HEK293 (cell line): ENCODE data around the gene C3.

Source experiments
- BCL11B ChIP-seq: fragments of 450-650 bp; formaldehyde crosslinking; IDR thresholded peaks from 2 replicates; pipeline ENCODE4 v1.5.1; 2016; ENCODE audit warnings: low read depth, missing biosample characterization, missing genetic modification characterization
- GLIS1 ChIP-seq: fragments of 450-650 bp; formaldehyde crosslinking; IDR thresholded peaks from 2 replicates; pipeline ENCODE4 v1.5.1; 2016; ENCODE audit warnings: missing biosample characterization, missing genetic modification characterization
- KLF10 ChIP-seq: fragments of 450-650 bp; IDR thresholded peaks from 2 replicates; pipeline ENCODE4 v1.5.1; 2018; ENCODE audit warnings: missing biosample characterization, mild to moderate bottlenecking, missing genetic modification characterization
- PATZ1 ChIP-seq: fragments of 450-650 bp; formaldehyde crosslinking; IDR thresholded peaks from 2 replicates; pipeline ENCODE4 v1.5.1; 2016; ENCODE audit warnings: missing biosample characterization, missing genetic modification characterization
- REPIN1 ChIP-seq: fragments of 450-650 bp; formaldehyde crosslinking; IDR thresholded peaks from 2 replicates; pipeline ENCODE4 v1.5.1; 2017; ENCODE audit warnings: missing biosample characterization, missing genetic modification characterization, low read depth
- SP2 ChIP-seq: fragments of 450-650 bp; formaldehyde crosslinking; IDR thresholded peaks from 2 replicates; pipeline ENCODE4 v1.5.1; 2016; ENCODE audit warnings: missing biosample characterization, missing genetic modification characterization
- SP3 ChIP-seq: fragments of 450-650 bp; formaldehyde crosslinking; IDR thresholded peaks from 2 replicates; pipeline ENCODE4 v1.5.1; 2016; ENCODE audit warnings: missing biosample characterization, missing genetic modification characterization
- SP7 ChIP-seq: fragments of 450-650 bp; formaldehyde crosslinking; IDR thresholded peaks from 2 replicates; pipeline ENCODE4 v1.5.1; 2016; ENCODE audit warnings: missing biosample characterization, missing genetic modification characterization
- TCF7L2 ChIP-seq: IDR thresholded peaks from 2 replicates; pipeline ENCODE4 v1.6.1; 2011; ENCODE audit warnings: low read depth, mild to moderate bottlenecking, inconsistent platforms, low read length, moderate library complexity, borderline replicate concordance
- ZBTB1 ChIP-seq: fragments of 450-650 bp; formaldehyde crosslinking; IDR thresholded peaks from 2 replicates; pipeline ENCODE4 v1.5.1; 2016; ENCODE audit warnings: missing biosample characterization, missing genetic modification characterization
- ZBTB17 ChIP-seq: fragments of 450-650 bp; formaldehyde crosslinking; IDR thresholded peaks from 2 replicates; pipeline ENCODE4 v1.5.1; 2016; ENCODE audit warnings: missing biosample characterization, missing genetic modification characterization
- ZBTB44 ChIP-seq: fragments of 450-650 bp; IDR thresholded peaks from 2 replicates; pipeline ENCODE4 v1.5.1; 2018; ENCODE audit warnings: missing biosample characterization, mild to moderate bottlenecking, missing genetic modification characterization
- ZBTB48 ChIP-seq: fragments of 450-650 bp; formaldehyde crosslinking; IDR thresholded peaks from 2 replicates; pipeline ENCODE4 v1.5.1; 2016; ENCODE audit warnings: missing biosample characterization, missing genetic modification characterization
- ZBTB7A ChIP-seq: fragments of 450-650 bp; formaldehyde crosslinking; IDR thresholded peaks from 2 replicates; pipeline ENCODE4 v1.5.1; 2016; ENCODE audit warnings: low read depth, missing biosample characterization, missing genetic modification characterization
- ZEB2 ChIP-seq: fragments of 450-650 bp; formaldehyde crosslinking; IDR thresholded peaks from 2 replicates; pipeline ENCODE4 v1.5.1; 2016; ENCODE audit warnings: missing biosample characterization, missing genetic modification characterization
- ZNF146 ChIP-seq: fragments of 450-650 bp; formaldehyde crosslinking; IDR thresholded peaks from 2 replicates; pipeline ENCODE4 v1.5.1; 2016; ENCODE audit warnings: missing biosample characterization, missing genetic modification characterization
- ZNF19 ChIP-seq: fragments of 450-650 bp; formaldehyde crosslinking; IDR thresholded peaks from 2 replicates; pipeline ENCODE4; 2016; ENCODE audit warnings: missing biosample characterization, missing genetic modification characterization, low read depth
- ZNF324 ChIP-seq: fragments of 450-650 bp; formaldehyde crosslinking; IDR thresholded peaks from 2 replicates; pipeline ENCODE4 v1.5.1; 2016; ENCODE audit warnings: missing biosample characterization, missing genetic modification characterization
- ZNF354C ChIP-seq: fragments of 450-650 bp; formaldehyde crosslinking; IDR thresholded peaks from 2 replicates; pipeline ENCODE4 v1.5.1; 2016; ENCODE audit warnings: missing biosample characterization, missing genetic modification characterization, low read depth, borderline replicate concordance
- ZNF501 ChIP-seq: fragments of 450-650 bp; formaldehyde crosslinking; IDR thresholded peaks from 2 replicates; pipeline ENCODE4 v1.5.1; 2016; ENCODE audit warnings: missing biosample characterization, missing genetic modification characterization
- ZNF548 ChIP-seq: fragments of 450-650 bp; formaldehyde crosslinking; IDR thresholded peaks from 2 replicates; pipeline ENCODE4 v1.5.1; 2016; ENCODE audit warnings: missing biosample characterization, missing genetic modification characterization
- ZNF560 ChIP-seq: fragments of 450-650 bp; formaldehyde crosslinking; IDR thresholded peaks from 2 replicates; pipeline ENCODE4 v1.5.1; 2017; ENCODE audit warnings: missing biosample characterization, missing genetic modification characterization, borderline replicate concordance
- ZNF600 ChIP-seq: fragments of 450-650 bp; formaldehyde crosslinking; IDR thresholded peaks from 2 replicates; pipeline ENCODE4 v1.5.1; 2016; ENCODE audit warnings: missing biosample characterization, missing genetic modification characterization
- ZNF629 ChIP-seq: fragments of 450-650 bp; formaldehyde crosslinking; IDR thresholded peaks from 2 replicates; pipeline ENCODE4 v1.5.1; 2017; ENCODE audit warnings: missing biosample characterization, missing genetic modification characterization
- ZNF843 ChIP-seq: fragments of 450-650 bp; formaldehyde crosslinking; IDR thresholded peaks from 2 replicates; pipeline ENCODE4 v1.5.1; 2016; ENCODE audit warnings: missing biosample characterization, missing genetic modification characterization
- TF ChIP-seq, protein P1 (sequence below): fragments of 450-650 bp; formaldehyde crosslinking; IDR thresholded peaks from 2 replicates; pipeline ENCODE4 v1.5.1; 2016; ENCODE audit warnings: missing biosample characterization, missing genetic modification characterization
- TF ChIP-seq, protein P2 (sequence below): fragments of 450-650 bp; formaldehyde crosslinking; IDR thresholded peaks from 2 replicates; pipeline ENCODE4 v1.5.1; 2016; ENCODE audit warnings: missing biosample characterization, missing genetic modification characterization
- TF ChIP-seq, protein P3 (sequence below): fragments of 450-650 bp; formaldehyde crosslinking; IDR thresholded peaks from 2 replicates; pipeline ENCODE4 v1.5.1; 2017; ENCODE audit warnings: missing biosample characterization, missing genetic modification characterization
- TF ChIP-seq, protein P4 (sequence below): IDR thresholded peaks from 2 replicates; pipeline ENCODE4 v1.6.1; 2011; ENCODE audit warnings: mild to moderate bottlenecking, low read depth, low read length, borderline replicate concordance

Gene C3

DNA sequence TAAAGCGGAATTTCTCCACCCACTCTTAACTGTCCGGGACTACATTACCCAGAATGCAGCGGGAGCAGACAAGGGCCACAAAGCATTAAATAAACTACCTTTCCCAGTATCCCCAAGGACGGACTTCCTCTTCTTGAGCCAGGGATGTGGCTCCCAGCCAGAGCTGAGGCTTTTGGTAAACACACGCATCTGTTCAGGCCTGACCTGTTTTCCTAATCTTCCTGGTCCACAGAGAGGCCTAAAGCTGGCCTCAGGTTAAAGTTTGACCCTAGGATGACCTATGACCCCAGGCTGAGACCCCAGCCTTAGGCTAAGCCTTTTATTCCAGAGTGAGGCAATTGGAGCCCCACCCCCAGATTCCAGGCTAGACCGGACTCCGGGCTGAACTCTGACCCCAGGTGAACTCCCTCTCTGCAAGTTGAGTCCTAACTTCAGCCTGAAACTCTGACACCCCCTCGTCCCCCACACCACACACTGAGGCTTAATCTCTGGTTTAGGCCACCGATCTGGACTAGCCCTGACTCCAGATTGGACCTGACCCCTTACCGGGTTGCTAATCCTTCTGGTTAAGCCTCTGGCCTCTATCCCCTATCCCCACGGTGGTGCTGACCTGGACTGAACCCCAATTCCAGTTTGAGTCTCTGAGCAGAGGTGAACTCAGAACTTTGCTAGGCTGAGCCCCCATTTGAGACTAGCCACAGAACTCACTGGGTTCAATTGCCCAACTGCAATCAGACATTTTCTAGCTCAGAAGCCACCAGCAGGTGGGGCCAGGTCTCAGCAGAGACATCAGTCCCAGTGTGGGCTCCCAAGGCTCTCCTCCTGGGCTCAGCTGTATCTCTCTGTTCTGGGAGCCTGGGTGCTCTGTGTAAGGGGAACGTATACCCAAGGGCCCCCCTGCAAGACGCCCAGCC is 17.7 kb upstream of the C3 start (continued):
- TF ChIP-seq, protein P1, sequence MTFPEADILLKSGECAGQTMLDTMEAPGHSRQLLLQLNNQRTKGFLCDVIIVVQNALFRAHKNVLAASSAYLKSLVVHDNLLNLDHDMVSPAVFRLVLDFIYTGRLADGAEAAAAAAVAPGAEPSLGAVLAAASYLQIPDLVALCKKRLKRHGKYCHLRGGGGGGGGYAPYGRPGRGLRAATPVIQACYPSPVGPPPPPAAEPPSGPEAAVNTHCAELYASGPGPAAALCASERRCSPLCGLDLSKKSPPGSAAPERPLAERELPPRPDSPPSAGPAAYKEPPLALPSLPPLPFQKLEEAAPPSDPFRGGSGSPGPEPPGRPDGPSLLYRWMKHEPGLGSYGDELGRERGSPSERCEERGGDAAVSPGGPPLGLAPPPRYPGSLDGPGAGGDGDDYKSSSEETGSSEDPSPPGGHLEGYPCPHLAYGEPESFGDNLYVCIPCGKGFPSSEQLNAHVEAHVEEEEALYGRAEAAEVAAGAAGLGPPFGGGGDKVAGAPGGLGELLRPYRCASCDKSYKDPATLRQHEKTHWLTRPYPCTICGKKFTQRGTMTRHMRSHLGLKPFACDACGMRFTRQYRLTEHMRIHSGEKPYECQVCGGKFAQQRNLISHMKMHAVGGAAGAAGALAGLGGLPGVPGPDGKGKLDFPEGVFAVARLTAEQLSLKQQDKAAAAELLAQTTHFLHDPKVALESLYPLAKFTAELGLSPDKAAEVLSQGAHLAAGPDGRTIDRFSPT: no peak
- TF ChIP-seq ZNF843 (tag by site-specific recombination): peak; percentile 18; the same call in 1 of the 2 replicates
- no peak for TF ChIP-seq ZBTB17 (tag by site-specific recombination)
- peak; percentile 77; the same call in 1 of the 2 replicates for TF ChIP-seq ZBTB7A
- TF ChIP-seq PATZ1: peak; percentile 29; the same call in 1 of the 2 replicates
- no peak for TF ChIP-seq ZNF354C (tag by site-specific recombination)
- TF ChIP-seq TCF7L2: no peak
- 0 out of 2 replicates have a peak, but pooled peaks have one; percentile 21 for TF ChIP-seq ZNF548 (tag by site-specific recombination)
- TF ChIP-seq, protein P2, sequence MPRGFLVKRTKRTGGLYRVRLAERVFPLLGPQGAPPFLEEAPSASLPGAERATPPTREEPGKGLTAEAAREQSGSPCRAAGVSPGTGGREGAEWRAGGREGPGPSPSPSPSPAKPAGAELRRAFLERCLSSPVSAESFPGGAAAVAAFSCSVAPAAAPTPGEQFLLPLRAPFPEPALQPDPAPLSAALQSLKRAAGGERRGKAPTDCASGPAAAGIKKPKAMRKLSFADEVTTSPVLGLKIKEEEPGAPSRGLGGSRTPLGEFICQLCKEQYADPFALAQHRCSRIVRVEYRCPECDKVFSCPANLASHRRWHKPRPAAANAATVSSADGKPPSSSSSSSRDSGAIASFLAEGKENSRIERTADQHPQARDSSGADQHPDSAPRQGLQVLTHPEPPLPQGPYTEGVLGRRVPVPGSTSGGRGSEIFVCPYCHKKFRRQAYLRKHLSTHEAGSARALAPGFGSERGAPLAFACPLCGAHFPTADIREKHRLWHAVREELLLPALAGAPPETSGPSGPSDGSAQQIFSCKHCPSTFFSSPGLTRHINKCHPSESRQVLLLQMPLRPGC (tag by site-specific recombination): 0 out of 2 replicates have a peak, but pooled peaks have one; percentile 11
- peak; percentile 74 for TF ChIP-seq ZBTB48 (tag by site-specific recombination)
- TF ChIP-seq, protein P3, sequence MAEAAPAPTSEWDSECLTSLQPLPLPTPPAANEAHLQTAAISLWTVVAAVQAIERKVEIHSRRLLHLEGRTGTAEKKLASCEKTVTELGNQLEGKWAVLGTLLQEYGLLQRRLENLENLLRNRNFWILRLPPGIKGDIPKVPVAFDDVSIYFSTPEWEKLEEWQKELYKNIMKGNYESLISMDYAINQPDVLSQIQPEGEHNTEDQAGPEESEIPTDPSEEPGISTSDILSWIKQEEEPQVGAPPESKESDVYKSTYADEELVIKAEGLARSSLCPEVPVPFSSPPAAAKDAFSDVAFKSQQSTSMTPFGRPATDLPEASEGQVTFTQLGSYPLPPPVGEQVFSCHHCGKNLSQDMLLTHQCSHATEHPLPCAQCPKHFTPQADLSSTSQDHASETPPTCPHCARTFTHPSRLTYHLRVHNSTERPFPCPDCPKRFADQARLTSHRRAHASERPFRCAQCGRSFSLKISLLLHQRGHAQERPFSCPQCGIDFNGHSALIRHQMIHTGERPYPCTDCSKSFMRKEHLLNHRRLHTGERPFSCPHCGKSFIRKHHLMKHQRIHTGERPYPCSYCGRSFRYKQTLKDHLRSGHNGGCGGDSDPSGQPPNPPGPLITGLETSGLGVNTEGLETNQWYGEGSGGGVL (tag by site-specific recombination): no peak
- TF ChIP-seq SP2 (tag by site-specific recombination): no peak
- TF ChIP-seq KLF10 (tag by site-specific recombination): no peak
- TF ChIP-seq ZNF19: no peak
- no peak for TF ChIP-seq REPIN1 (tag by site-specific recombination)
- peak; percentile 47; the same call in 1 of the 2 replicates for TF ChIP-seq ZEB2 (tag by site-specific recombination)
- TF ChIP-seq ZNF629 (tag by site-specific recombination): no peak; the same call in 1 of the 2 replicates
- TF ChIP-seq, protein P4, sequence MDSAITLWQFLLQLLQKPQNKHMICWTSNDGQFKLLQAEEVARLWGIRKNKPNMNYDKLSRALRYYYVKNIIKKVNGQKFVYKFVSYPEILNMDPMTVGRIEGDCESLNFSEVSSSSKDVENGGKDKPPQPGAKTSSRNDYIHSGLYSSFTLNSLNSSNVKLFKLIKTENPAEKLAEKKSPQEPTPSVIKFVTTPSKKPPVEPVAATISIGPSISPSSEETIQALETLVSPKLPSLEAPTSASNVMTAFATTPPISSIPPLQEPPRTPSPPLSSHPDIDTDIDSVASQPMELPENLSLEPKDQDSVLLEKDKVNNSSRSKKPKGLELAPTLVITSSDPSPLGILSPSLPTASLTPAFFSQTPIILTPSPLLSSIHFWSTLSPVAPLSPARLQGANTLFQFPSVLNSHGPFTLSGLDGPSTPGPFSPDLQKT: peak; percentile 5
- TF ChIP-seq ZNF146 (tag by site-specific recombination): 0 out of 2 replicates have a peak, but pooled peaks have one; percentile 4
- peak; percentile 10; the same call in 1 of the 2 replicates for TF ChIP-seq SP7 (tag by site-specific recombination)
- TF ChIP-seq GLIS1 (tag by site-specific recombination): peak; percentile 63
- TF ChIP-seq SP3 (tag by site-specific recombination): peak; percentile 77
- no peak for TF ChIP-seq ZNF324 (tag by site-specific recombination)
- TF ChIP-seq BCL11B (tag by site-specific recombination): peak; percentile 100
- no peak for TF ChIP-seq ZBTB1
- TF ChIP-seq ZBTB44: 0 out of 2 replicates have a peak, but pooled peaks have one; percentile 28
- no peak for TF ChIP-seq ZNF560 (tag by site-specific recombination)
- TF ChIP-seq ZNF600 (tag by site-specific recombination): peak; percentile 47; the same call in 1 of the 2 replicates
- TF ChIP-seq ZNF501: no peak
